Epithelial cell of esophagus (primary cell): ENCODE results near the gene QKI.
"Not testable (repeated sequence)": the region's sequence is repeated elsewhere in the genome, so short reads cannot be mapped to it uniquely, and the experiment has no call there.

ENCODE experiments used
- DNase-seq: peaks from one replicate; pipeline ENCODE4 v3.0.0; 2010; ENCODE audit warnings: low read depth
- H3K4me3 ChIP-seq: 2 replicates; pipeline ENCODE4 v1.5.1; 2011; ENCODE audit warnings: mild to moderate bottlenecking, low read length, control low read depth
- TF ChIP-seq, protein P1 (sequence below): IDR thresholded peaks from 2 replicates; pipeline ENCODE4 v1.5.1; 2011; ENCODE audit warnings: low read depth, mild to moderate bottlenecking, low read length, control low read depth, inconsistent platforms; ENCODE audit not compliant: insufficient read depth; ENCODE audit errors: missing control alignments

QKI gene

DNA sequence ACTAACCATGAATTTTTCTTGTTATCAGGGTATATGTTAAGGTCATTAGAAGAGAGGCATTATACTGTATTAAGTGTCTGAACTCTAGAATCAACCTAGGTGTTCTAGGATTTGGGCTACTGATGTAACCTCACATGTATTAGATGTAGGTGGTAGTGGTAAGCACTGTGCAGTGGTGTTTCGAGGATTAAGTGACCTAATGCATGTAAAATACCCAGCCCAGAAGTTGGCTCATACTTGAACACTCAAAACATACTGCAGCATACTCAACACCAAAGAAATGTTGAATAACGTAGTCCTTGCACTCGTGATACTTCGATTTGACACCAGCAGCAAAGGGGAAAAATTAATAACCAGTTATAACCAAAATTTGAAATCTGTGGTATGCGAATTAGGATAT, 48.7 kb downstream of the QKI start:
- TF ChIP-seq, protein P1, sequence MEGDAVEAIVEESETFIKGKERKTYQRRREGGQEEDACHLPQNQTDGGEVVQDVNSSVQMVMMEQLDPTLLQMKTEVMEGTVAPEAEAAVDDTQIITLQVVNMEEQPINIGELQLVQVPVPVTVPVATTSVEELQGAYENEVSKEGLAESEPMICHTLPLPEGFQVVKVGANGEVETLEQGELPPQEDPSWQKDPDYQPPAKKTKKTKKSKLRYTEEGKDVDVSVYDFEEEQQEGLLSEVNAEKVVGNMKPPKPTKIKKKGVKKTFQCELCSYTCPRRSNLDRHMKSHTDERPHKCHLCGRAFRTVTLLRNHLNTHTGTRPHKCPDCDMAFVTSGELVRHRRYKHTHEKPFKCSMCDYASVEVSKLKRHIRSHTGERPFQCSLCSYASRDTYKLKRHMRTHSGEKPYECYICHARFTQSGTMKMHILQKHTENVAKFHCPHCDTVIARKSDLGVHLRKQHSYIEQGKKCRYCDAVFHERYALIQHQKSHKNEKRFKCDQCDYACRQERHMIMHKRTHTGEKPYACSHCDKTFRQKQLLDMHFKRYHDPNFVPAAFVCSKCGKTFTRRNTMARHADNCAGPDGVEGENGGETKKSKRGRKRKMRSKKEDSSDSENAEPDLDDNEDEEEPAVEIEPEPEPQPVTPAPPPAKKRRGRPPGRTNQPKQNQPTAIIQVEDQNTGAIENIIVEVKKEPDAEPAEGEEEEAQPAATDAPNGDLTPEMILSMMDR = no peak
- H3K4me3 ChIP-seq = no peak overlapping the region
- DNase-seq = no peak

DNA sequence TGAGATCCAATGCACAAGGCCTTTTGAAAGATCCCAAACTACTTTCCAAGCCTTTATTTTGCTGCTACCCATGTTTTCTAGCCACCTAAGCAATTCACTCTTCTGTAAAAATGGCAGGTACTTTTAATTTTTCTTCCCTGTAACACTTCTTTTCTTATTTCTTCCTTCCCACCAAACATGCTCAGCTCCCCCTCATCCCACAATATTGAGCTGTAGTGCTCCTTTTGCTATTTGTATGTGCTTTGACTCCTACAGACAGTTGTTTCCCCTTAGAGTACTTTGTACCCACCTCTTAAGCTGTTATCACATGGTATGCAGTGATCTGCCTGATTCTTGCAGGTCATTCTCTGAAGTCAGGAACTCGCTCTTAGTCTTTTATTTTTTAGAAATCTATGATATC, 49.3 kb downstream of the QKI start:
- no peak overlapping the region for H3K4me3 ChIP-seq
- no peak for DNase-seq
- TF ChIP-seq, protein P1 = no peak

DNA sequence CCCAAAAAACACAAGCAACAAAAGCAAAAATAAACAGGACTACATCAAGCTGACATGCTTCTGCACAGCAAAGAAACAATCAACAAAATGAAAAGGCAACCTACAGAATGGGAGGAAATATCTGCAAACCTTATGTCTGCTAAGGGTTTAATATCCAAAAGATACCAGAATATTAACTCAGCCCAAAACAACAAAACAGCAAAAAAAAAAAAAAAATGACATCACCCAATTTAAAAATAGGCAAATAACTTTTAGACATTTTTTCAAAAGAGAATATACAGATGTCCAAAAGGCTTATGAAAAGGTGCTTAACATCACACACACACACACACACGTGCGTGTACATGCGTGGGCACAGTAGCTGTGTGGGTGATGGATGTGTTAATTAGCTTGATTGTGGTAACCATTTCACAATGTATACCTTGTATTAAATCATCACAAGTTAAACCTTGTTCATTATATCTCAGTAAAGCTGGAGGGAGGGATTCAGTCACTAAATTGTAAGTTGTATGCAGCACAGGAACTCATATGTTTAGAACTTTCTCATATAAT, 52.4 kb downstream of the QKI start:
- TF ChIP-seq, protein P1 = no peak
- DNase-seq = peak; percentile 9
- no peak overlapping the region for H3K4me3 ChIP-seq

DNA sequence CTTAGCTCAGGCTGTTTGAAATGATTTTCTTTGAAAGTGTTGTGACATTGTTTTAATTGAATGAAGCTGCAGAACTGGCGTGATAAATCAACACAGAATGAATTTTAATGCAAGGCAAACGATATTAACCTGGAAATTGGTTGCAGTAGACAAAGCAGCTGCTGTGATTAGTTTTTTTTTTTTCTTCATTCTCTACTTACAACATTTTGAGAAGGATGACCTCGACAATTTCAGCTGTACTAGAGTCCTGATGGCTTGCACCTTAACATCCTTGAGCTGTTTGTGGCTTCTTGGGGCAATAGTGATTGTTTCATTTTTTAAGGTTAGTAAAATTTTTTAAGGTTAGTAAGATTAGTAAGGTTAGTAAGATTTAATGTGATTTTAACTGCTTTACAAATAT, 54.2 kb downstream of the QKI start:
- DNase-seq = no peak
- H3K4me3 ChIP-seq = no peak overlapping the region
- TF ChIP-seq, protein P1 = no peak

DNA sequence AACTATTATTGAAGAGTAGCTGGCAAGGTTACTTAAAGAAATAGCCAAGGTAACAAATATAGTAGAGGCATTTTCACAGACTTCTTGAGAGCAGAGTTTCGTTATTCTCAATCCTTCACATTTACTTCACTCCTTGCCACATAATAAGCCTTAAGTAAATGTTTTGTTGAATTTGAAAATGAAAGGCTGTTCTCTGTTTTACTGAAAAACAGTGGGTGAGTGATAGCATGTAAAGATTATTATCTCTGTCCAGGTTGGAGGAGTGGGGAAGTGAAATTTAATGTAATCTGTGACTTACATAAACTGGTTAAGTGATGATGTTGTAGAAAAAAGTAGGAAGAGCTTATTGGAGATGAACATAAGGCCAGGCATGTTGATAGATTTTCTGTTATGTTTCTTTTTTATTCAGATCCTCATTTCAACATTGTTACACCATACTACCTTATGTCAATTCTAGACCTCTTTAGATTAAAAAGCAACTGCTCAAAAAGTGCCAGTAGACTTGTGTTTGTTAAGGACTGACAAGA, 55.0 kb downstream of the QKI start:
- TF ChIP-seq, protein P1 = no peak
- no peak overlapping the region for H3K4me3 ChIP-seq
- no peak for DNase-seq

DNA sequence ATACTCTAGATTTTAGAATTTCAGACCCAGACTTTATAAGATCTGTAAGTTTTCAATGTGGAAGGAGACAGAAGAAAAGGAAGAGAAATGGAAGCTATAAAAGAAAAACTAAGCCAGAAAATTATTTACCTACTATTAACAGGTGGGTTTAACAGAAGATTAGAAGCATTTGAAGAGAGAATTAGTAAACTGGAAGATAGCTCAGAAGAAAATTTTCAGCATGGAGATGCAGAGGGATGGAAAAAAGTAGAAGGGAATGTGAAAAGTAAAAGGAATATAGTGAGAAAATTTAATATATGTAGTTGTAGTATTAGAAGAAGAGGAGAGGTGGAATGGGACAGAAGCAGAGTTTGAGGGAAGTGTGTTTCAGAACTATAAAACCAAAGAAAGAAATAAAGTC, 56.1 kb downstream of the QKI start:
- no peak for DNase-seq
- TF ChIP-seq, protein P1 = no peak
- no peak overlapping the region for H3K4me3 ChIP-seq

DNA sequence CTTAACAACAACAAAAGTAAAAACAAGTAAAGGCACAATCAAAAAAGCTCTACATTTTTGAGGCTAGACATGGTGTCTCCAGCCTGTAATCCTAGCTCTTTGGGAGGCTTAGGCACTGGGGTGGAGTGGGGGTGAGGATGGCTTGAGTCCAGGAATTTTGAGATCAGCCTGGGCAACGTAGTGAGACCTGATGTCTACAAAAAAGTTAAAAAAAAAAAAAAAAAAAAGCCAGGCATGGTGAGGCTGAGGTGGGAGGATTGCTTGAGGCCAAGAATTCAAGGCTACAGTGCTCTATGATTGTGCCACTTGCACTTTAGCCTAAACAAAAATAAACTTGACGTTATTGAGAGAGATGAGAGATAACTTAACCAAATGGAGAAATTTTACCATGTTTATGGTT, 60.1 kb downstream of the QKI start:
- no peak for DNase-seq
- TF ChIP-seq, protein P1 = no peak
- H3K4me3 ChIP-seq = no peak overlapping the region

DNA sequence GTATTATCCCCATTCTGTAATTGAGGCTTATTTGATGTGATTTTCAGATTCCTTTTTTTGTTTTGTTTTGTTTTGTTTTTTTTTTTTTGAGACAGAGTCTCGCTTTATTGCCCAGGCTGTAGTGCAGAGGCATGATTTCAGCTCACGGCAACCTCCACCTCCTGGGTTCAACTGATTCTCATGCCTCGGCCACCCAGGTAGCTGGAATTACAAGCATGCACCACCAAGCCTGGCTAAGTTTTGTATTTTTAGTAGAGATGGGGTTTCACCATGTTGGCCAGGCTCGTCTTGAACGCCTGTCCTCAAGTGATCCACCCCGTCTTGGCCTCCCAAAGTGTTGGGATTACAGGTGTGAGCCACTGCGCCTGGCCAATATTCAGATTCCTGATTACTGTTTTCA, 62.4 kb downstream of the QKI start:
- DNase-seq, H3K4me3 ChIP-seq: not testable (repeated sequence)
